22Rv1 (cell line): Measurements from ENCODE around the gene HCK.

Experiments
- ZFX ChIP-seq: fragments of 450-650 bp; IDR thresholded peaks from 2 replicates; pipeline ENCODE4 v1.6.1; 2017; ENCODE audit warnings: antibody characterized with exemption, borderline replicate concordance
- TF ChIP-seq, protein P1 (sequence below): fragments of 450-650 bp; IDR thresholded peaks from 2 replicates; pipeline ENCODE4 v1.5.1; 2017; ENCODE audit warnings: mild to moderate bottlenecking

DNA sequence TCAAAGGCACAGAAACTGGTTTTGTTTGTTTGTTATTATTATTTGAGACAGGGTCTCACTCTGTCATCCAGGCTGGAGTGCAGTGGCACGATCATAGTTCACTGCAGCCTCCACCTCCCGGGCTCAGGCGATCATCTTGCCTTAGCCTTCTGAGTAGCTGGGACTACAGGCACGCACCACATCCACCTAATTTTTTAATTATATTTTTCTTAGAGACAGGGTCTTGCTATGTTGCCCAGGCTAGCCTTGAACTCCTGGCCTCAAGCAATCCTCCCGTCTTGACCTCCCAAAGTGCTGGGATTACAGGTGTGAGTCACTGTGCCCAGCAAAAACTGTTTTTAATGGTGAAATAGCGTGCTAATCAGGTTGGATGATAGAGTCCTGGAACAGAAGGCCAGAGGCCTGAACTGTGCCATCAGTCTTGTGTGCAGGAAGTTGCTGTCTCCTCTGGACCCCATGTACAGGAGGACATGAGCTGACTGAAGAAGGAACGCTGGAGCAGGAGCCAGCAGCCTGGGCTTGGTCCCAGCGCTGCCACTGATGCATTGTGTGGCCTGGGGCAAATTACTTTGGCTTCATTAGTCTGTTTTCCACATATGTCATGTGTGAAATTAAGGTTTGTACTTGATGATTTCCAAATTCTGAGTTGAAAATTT, 62.4 kb downstream of the HCK start:
- TF ChIP-seq, protein P1, sequence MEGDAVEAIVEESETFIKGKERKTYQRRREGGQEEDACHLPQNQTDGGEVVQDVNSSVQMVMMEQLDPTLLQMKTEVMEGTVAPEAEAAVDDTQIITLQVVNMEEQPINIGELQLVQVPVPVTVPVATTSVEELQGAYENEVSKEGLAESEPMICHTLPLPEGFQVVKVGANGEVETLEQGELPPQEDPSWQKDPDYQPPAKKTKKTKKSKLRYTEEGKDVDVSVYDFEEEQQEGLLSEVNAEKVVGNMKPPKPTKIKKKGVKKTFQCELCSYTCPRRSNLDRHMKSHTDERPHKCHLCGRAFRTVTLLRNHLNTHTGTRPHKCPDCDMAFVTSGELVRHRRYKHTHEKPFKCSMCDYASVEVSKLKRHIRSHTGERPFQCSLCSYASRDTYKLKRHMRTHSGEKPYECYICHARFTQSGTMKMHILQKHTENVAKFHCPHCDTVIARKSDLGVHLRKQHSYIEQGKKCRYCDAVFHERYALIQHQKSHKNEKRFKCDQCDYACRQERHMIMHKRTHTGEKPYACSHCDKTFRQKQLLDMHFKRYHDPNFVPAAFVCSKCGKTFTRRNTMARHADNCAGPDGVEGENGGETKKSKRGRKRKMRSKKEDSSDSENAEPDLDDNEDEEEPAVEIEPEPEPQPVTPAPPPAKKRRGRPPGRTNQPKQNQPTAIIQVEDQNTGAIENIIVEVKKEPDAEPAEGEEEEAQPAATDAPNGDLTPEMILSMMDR: no peak
- no peak for TF ChIP-seq ZFX
